Mucosa of descending colon (tissue), 3 donors: ENCODE results near the gene GLT1D1. TPM values are rescaled to one million over a fixed set of nuclear protein-coding genes. Genes with fewer than 3 reads are reported as not detected.

ENCODE experiments used
- ATAC-seq: fragments of 200-7000 bp; cut with Tn5 transposase; one replicate; pipeline ENCODE4 v1.9.1; 2020; ENCODE audit warnings: mild to moderate bottlenecking, moderate library complexity
- DNase-seq, 3 donors: peaks; one replicate each; pipeline ENCODE4 v3.0.0-alpha.2; 2020
- H3K36me3 ChIP-seq: fragments of 200-600 bp; one replicate; pipeline ENCODE4 v1.8.0; 2021; ENCODE audit warnings: low read depth, mild to moderate bottlenecking
- H3K4me1 ChIP-seq: fragments of 200-600 bp; one replicate; pipeline ENCODE4 v1.8.0; 2021; ENCODE audit warnings: low read depth, mild to moderate bottlenecking
- H3K4me3 ChIP-seq: fragments of 200-600 bp; one replicate; pipeline ENCODE4 v1.8.0; 2021; ENCODE audit warnings: mild to moderate bottlenecking
- H3K9me3 ChIP-seq: fragments of 200-600 bp; one replicate; pipeline ENCODE4 v1.8.0; 2021; ENCODE audit warnings: mild to moderate bottlenecking
- intact Hi-C, 2 donors: fragments of 100-400 bp; cut with DNase I in 1 of 2; cut with micrococcal nuclease in 1 of 2; formaldehyde crosslinking; loops; one replicate each; pipeline versions ENCODE4 v1.11.0 to v1.11.1; 2022; cut with DNase I, micrococcal nuclease
- total RNA-seq, 3 donors: library from RNA; stranded (reverse); fragmentation: NEBNext Ultra II Directional in 2 of 3; extraction: Animal tissue kit (Norgen Biotek cat#: 25700) in 2 of 3; gene quantifications; one replicate each; pipeline versions ENCODE4 v1.2.1 to v1.2.4, GENCODE V29; 2021 to 2023
- TF ChIP-seq, protein P1 (sequence below): fragments of 200-600 bp; IDR thresholded peaks from one replicate; pipeline ENCODE4 v1.8.0; 2022; ENCODE audit warnings: antibody characterized with exemption, mild to moderate bottlenecking
- donor health status: DM: no; HTN: no; CAD: no; lungs with moderate emphysema.
- donor health status: DM: no; HTN: no; CAD: no.
- donor health status: DM: no; HTN: yes; CAD: no.

GLT1D1 gene
- total RNA-seq, 3 donors from 2014 or later = 0.65 to 0.73 TPM; not detected in 1

DNA sequence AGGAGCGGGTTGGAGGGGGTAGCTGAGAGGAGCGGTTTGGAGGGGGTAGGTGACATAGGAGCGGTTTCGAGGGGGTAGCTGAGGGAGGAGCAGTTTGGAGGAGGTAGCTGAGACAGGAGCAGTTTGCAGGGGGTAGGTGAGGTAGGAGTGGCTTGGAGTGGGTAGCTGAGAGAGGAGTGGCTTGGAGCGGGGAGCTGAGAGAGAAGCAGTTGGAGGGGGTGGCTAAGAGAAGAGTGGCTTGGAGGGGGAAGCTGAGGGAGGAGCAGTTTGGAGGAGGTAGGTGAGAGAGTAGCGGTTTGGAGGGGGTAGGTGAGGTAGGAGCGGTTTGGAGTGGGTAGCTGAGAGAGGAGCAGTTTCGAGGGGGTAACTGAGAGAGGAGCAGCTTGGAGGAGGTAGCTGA, 152.1 kb downstream of the GLT1D1 start:
- intact Hi-C loops = no loop called here
- no peaks in the 10 kb centered on the region for H3K36me3 ChIP-seq
- DNase-seq (no peak), ATAC-seq (no peak)
- TF ChIP-seq, protein P1, sequence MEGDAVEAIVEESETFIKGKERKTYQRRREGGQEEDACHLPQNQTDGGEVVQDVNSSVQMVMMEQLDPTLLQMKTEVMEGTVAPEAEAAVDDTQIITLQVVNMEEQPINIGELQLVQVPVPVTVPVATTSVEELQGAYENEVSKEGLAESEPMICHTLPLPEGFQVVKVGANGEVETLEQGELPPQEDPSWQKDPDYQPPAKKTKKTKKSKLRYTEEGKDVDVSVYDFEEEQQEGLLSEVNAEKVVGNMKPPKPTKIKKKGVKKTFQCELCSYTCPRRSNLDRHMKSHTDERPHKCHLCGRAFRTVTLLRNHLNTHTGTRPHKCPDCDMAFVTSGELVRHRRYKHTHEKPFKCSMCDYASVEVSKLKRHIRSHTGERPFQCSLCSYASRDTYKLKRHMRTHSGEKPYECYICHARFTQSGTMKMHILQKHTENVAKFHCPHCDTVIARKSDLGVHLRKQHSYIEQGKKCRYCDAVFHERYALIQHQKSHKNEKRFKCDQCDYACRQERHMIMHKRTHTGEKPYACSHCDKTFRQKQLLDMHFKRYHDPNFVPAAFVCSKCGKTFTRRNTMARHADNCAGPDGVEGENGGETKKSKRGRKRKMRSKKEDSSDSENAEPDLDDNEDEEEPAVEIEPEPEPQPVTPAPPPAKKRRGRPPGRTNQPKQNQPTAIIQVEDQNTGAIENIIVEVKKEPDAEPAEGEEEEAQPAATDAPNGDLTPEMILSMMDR = no peak
- H3K4me3 ChIP-seq = no peak overlapping the region
- no peaks in the 10 kb centered on the region for H3K9me3 ChIP-seq
- H3K4me1 ChIP-seq = no peaks in the 10 kb centered on the region

DNA sequence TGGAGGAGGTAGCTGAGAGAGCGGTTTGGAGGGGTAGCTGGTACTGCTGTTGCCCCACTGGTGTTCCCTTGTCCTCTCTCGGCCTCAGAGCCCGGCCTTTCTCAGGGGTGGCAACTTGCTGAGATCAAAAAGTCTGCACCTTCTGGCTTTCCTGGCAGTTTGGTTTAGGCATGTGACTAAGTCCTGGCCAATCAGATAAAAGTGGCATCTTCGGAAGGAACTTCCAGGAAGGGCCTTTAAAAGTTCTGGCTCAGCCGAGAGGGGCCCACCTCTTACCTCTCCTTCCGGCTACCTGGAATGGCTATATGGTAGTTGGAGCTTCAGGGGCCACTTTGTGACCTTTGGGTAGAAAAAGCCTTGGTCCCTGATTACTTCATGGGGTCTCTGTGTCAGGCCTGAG, 152.6 kb downstream of the GLT1D1 start:
- H3K4me3 ChIP-seq = no peak overlapping the region
- H3K9me3 ChIP-seq = no peaks in the 10 kb centered on the region
- H3K36me3 ChIP-seq = no peaks in the 10 kb centered on the region
- TF ChIP-seq, protein P1 = no peak
- DNase-seq (no peak), ATAC-seq (no peak)
- intact Hi-C loops = no loop called here
- H3K4me1 ChIP-seq = no peaks in the 10 kb centered on the region

DNA sequence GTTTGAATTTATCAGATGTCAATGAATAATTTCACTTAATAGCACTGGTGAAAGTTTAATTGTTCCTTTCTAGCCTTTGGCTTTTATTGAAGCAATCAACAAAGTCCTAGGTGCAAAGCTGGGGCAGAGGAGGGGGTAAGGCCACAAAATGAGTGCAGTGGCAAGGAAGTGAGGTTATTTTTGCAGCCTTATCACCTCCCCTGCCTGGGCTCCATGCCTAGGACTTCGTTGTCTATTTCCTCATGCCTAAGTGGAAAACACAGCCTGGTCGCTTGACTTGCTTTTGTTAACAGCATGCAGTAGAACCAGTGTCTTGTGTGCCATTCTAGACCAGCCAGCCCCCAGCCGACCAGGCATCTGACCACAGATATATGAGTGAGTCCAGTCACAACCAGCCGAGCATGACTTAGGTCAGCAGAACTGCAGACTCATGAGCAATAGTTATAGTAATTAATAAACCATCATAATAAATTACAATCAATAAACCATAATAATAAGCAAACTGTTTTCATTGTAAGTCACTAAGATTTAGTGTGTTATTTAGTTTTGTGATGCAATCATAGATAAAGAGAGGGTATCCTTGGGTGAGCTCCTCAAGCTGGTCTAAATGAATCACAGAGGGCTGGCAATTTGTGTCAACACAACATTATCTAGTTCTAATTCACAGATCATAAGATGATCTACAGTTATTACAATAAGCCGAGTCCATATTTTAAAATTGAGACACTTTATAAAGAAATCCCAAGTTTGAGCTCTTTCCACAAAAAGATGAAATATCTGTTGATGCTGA, 156.8 kb downstream of the GLT1D1 start:
- no peak for ATAC-seq
- H3K36me3 ChIP-seq = no peaks in the 10 kb centered on the region

DNA sequence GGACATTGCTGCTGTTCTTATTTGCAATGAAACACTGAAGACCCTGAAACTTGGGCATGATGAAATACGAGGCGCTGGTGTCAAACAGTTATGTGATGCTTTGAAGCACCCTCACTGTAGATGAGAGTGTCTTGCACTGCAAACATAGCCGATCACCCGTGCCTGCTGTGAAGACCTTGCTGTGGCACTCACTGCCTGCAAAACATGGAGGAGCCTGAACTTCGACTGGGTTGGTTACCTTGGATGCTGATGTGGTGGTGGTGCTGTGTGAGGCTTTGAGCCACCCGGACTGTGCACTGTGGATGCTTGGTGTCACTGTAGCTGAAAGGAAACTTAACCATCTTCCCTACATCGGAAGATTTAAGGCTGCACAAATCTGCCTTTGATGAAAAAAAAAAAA, 162.9 kb downstream of the GLT1D1 start:
- Histone ChIP-seq H3K4me1 (no peaks in the 10 kb centered on the region), H3K36me3 (no peaks in the 10 kb centered on the region), H3K9me3 (peaks cover 7% of the 10 kb centered on the region), H3K4me3 (no peak overlapping the region)
- intact Hi-C loops = no loop called here
- TF ChIP-seq, protein P1 = no peak
- ATAC-seq (no peak), DNase-seq (no peak)

More for the DNA sequence above, 156.8 kb downstream of the GLT1D1 start:
- peaks cover 2% of the 10 kb centered on the region for H3K9me3 ChIP-seq
- TF ChIP-seq, protein P1 = no peak
- DNase-seq = no peak
- H3K4me3 ChIP-seq = no peak overlapping the region
- H3K4me1 ChIP-seq = no peaks in the 10 kb centered on the region
- intact Hi-C loops = no loop called here

DNA sequence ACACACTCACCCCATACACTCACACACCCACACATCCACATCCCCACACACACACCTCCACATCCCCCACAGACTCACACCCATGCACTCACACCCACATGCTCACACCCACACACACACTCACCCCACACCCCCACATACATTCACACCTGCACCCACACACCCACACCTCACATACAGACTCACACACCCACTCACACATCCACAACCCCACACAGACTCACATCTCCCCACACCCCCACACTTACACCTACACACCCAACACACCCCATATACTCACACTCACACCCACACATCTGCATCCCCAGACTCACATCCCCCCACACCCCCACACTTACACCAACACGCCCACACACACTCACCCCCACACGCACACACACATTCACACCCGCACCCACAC, 171.8 kb downstream of the GLT1D1 start:
- TF ChIP-seq, protein P1 = no peak
- Histone ChIP-seq H3K9me3 (peaks cover 1% of the 10 kb centered on the region), H3K4me3 (no peak overlapping the region), H3K4me1 (no peaks in the 10 kb centered on the region), H3K36me3 (no peaks in the 10 kb centered on the region)
- intact Hi-C loops = no loop called here
- DNase-seq = no peak
- no peak for ATAC-seq
